ENCODE data around the gene ITGA2B.
"Not testable (repeated sequence)": the region's sequence is repeated elsewhere in the genome, so short reads cannot be mapped to it uniquely, and the experiment has no call there.

GRCh38 chr17:44368391-44369243 is 20.8 kb downstream of the ITGA2B start:
- TF ChIP-seq CTCF (IDR thresholded peaks at IDR 0.05; ENCODE audit: poor library complexity); EZH2 (IDR thresholded peaks at IDR 0.05; ENCODE audit: borderline replicate concordance); EZH2phosphoT487 (IDR thresholded peaks at IDR 0.05; ENCODE audit: low read depth, severe bottlenecking, unreplicated experiment): not testable (repeated sequence)

Data from hepatocyte (in vitro differentiated cells).